H9 (cell line): ENCODE data around the gene SMIM14. TPM values are rescaled to one million over a fixed set of nuclear protein-coding genes. Genes with fewer than 3 reads are reported as not detected.

ENCODE experiments used
- DNase-seq: peaks from one replicate; pipeline ENCODE4 v3.0.0-alpha.2; 2017
- H2AFZ ChIP-seq: one replicate; pipeline ENCODE4 v1.6.1; 2013; ENCODE audit warnings: mild to moderate bottlenecking, low read length, control low read depth, moderate library complexity
- H2AK5ac ChIP-seq: 2 replicates; pipeline ENCODE4 v1.6.1; 2013; ENCODE audit warnings: low read length, control low read depth, mixed read lengths; ENCODE audit not compliant: insufficient read length
- H2BK120ac ChIP-seq: one replicate; pipeline ENCODE4 v1.6.1; 2013; ENCODE audit warnings: low read depth, mild to moderate bottlenecking, low read length, control low read depth, inconsistent platforms; ENCODE audit not compliant: poor library complexity, severe bottlenecking
- H2BK12ac ChIP-seq: 2 replicates; pipeline ENCODE4 v1.6.1; 2013; ENCODE audit warnings: low read length, control low read depth, mixed read lengths, low read depth; ENCODE audit not compliant: insufficient read length
- H2BK15ac ChIP-seq: 2 replicates; pipeline ENCODE4 v1.6.1; 2013; ENCODE audit warnings: low read depth, low read length, control low read depth
- H2BK20ac ChIP-seq: one replicate; pipeline ENCODE4 v1.6.1; 2013; ENCODE audit warnings: low read depth, mild to moderate bottlenecking, low read length, control low read depth, inconsistent platforms; ENCODE audit not compliant: poor library complexity, severe bottlenecking
- H2BK5ac ChIP-seq: 2 replicates; pipeline ENCODE4 v1.6.1; 2013; ENCODE audit warnings: low read length, control low read depth, mixed read lengths; ENCODE audit not compliant: insufficient read length
- H3K14ac ChIP-seq: 2 replicates; pipeline ENCODE4 v1.6.1; 2013; ENCODE audit warnings: low read length, control low read depth; ENCODE audit not compliant: insufficient read depth
- H3K18ac ChIP-seq: 2 replicates; pipeline ENCODE4 v1.6.1; 2013; ENCODE audit warnings: low read depth, mild to moderate bottlenecking, mixed read lengths, low read length, control low read depth; ENCODE audit not compliant: insufficient read length
- H3K23ac ChIP-seq: 2 replicates; pipeline ENCODE4 v1.6.1; 2013; ENCODE audit warnings: low read length, control low read depth, mixed read lengths, low read depth; ENCODE audit not compliant: insufficient read length
- H3K23me2 ChIP-seq: 2 replicates; pipeline ENCODE4 v1.6.1; 2013; ENCODE audit warnings: low read depth, mild to moderate bottlenecking, mixed read lengths, low read length, control low read depth; ENCODE audit not compliant: insufficient read length, poor library complexity, severe bottlenecking
- H3K27ac ChIP-seq: 2 replicates; pipeline ENCODE4 v1.5.1; 2013; ENCODE audit warnings: low read length, control low read depth, mixed read lengths, low read depth; ENCODE audit not compliant: insufficient read length
- H3K27me3 ChIP-seq: 2 replicates; pipeline ENCODE4 v1.6.1; 2013; ENCODE audit warnings: low read length, control low read depth, inconsistent platforms; ENCODE audit not compliant: insufficient read depth
- H3K4ac ChIP-seq: 2 replicates; pipeline ENCODE4 v1.6.1; 2013; ENCODE audit warnings: low read depth, mild to moderate bottlenecking, control low read depth, inconsistent platforms, low read length, moderate library complexity
- H3K4me1 ChIP-seq: 2 replicates; pipeline ENCODE4 v1.6.1; 2013; ENCODE audit warnings: low read length, control low read depth, inconsistent platforms; ENCODE audit not compliant: insufficient read depth
- H3K4me2 ChIP-seq: 2 replicates; pipeline ENCODE4 v1.6.1; 2013; ENCODE audit warnings: low read length, control low read depth, mixed read lengths; ENCODE audit not compliant: insufficient read length, insufficient read depth
- H3K56ac ChIP-seq: 2 replicates; pipeline ENCODE4 v1.6.1; 2013; ENCODE audit warnings: low read depth, mild to moderate bottlenecking, mixed read lengths, low read length, control low read depth; ENCODE audit not compliant: insufficient read length
- H3K79me1 ChIP-seq: 2 replicates; pipeline ENCODE4 v1.6.1; 2013; ENCODE audit warnings: low read depth, mild to moderate bottlenecking, moderate library complexity, low read length, control low read depth, inconsistent platforms; ENCODE audit not compliant: insufficient read depth, poor library complexity, severe bottlenecking
- H3K79me2 ChIP-seq: 2 replicates; pipeline ENCODE4 v1.6.1; 2013; ENCODE audit warnings: low read length, control low read depth, inconsistent platforms; ENCODE audit not compliant: insufficient read depth
- H3K9ac ChIP-seq: 2 replicates; pipeline ENCODE4 v1.6.1; 2013; ENCODE audit warnings: low read length, control low read depth, mixed read lengths; ENCODE audit not compliant: insufficient read length; ENCODE audit errors: extremely low read depth
- H3K9me3 ChIP-seq: one replicate; pipeline ENCODE4 v1.6.1; 2013; ENCODE audit warnings: low read depth, low read length, inconsistent platforms; ENCODE audit not compliant: control insufficient read depth
- H3T11ph ChIP-seq: one replicate; pipeline ENCODE4 v1.6.1; 2013; ENCODE audit warnings: mild to moderate bottlenecking, low read length, control low read depth, inconsistent platforms
- H4K20me1 ChIP-seq: one replicate; pipeline ENCODE4 v1.6.1; 2013; ENCODE audit not compliant: control insufficient read depth, insufficient read length, insufficient read depth
- H4K5ac ChIP-seq: 2 replicates; pipeline ENCODE4 v1.6.1; 2013; ENCODE audit warnings: low read depth, mild to moderate bottlenecking, mixed read lengths, low read length, control low read depth; ENCODE audit not compliant: insufficient read length
- H4K8ac ChIP-seq: replicated peaks from 2 replicates; pipeline ENCODE4 v1.6.1; 2013; ENCODE audit warnings: low read length, control low read depth, mixed read lengths, low read depth; ENCODE audit not compliant: insufficient read length
- H4K91ac ChIP-seq: 2 replicates; pipeline ENCODE4 v1.6.1; 2013; ENCODE audit warnings: low read depth, mild to moderate bottlenecking, moderate library complexity, mixed read lengths, low read length, control low read depth; ENCODE audit not compliant: insufficient read length
- H3K27ac Mint-ChIP-seq, 3 experiments: 2 replicates in 2 of 3; 3 replicates in 1 of 3; pipeline ENCODE4 v1.8.0; 2020 to 2021; ENCODE audit warnings: mixed read lengths in 3 of 3, mild to moderate bottlenecking in 1 of 3, moderate library complexity in 1 of 3
- H3K27me3 Mint-ChIP-seq: 2 replicates; pipeline ENCODE4 v1.8.0; 2021; ENCODE audit warnings: low read depth, mild to moderate bottlenecking, moderate library complexity, mixed read lengths
- H3K36me3 Mint-ChIP-seq, 3 experiments: 2 replicates in 2 of 3; 3 replicates in 1 of 3; pipeline ENCODE4 v1.8.0; 2020 to 2021; ENCODE audit warnings: low read depth in 3 of 3, mixed read lengths in 3 of 3; ENCODE audit not compliant: insufficient read depth in 1 of 3
- H3K4me1 Mint-ChIP-seq, 2 experiments: 2 replicates each; pipeline ENCODE4 v1.8.0; 2020; ENCODE audit warnings: mixed read lengths in 2 of 2
- H3K4me3 Mint-ChIP-seq, 2 experiments: 2 replicates in 1 of 2; 3 replicates in 1 of 2; pipeline ENCODE4 v1.8.0; 2020 to 2021; ENCODE audit warnings: mild to moderate bottlenecking in 2 of 2, mixed read lengths in 2 of 2, moderate library complexity in 1 of 2
- H3K9me3 Mint-ChIP-seq, 2 experiments: 2 replicates in 1 of 2; 3 replicates in 1 of 2; pipeline ENCODE4 v1.8.0; 2020; ENCODE audit warnings: mild to moderate bottlenecking in 2 of 2, mixed read lengths in 2 of 2, moderate library complexity in 1 of 2
- WGBS: extraction: QIAGEN DNeasy Blood & Tissue Kit; methylation state at CpG from one replicate; pipeline ENCODE4 v1.1.7; 2013; ENCODE audit warnings: missing lambda C conversion rate, low lambda C conversion rate, mixed read lengths; ENCODE audit not compliant: insufficient read length; ENCODE audit errors: extremely low coverage; 5-methylcytosine and 5-hydroxymethylcytosine counted together
- total RNA-seq: library from RNA; stranded (reverse); gene quantifications from 2 replicates; pipeline ENCODE4 v1.2.1, GENCODE V29; 2021
- TF ChIP-seq, protein P1 (sequence below): fragments of 200-600 bp; sonication (generic); conservative IDR thresholded peaks from 3 replicates; pipeline ENCODE4 v1.8.0; 2021; ENCODE audit warnings: antibody characterized with exemption, mild to moderate bottlenecking

Gene SMIM14
- total RNA-seq, 1 experiment from 2014 or later = 19.4 TPM

GRCh38 chr4:39539089-39539611 is 99.5 kb downstream of the SMIM14 start:
- H3K23ac ChIP-seq = no peak overlapping the region
- H3K9me3 Mint-ChIP-seq = peaks cover 5% of the 10 kb centered on the region in 2 experiments; a peak in 2 of 5 replicates

More at GRCh38 chr4:39539089-39539611, 99.5 kb downstream of the SMIM14 start:
- Histone ChIP-seq H3K9me3 (no peaks in the 10 kb centered on the region), H3K4ac (no peak overlapping the region), H3K4me2 (no peak overlapping the region), H3K14ac (no peak overlapping the region), H4K5ac (no peak overlapping the region), H2BK5ac (no peak overlapping the region), H3K79me1 (no peaks in the 10 kb centered on the region), H2BK12ac (no peak overlapping the region), H2BK15ac (no peak overlapping the region), H3K79me2 (no peaks in the 10 kb centered on the region), H4K20me1 (no peaks in the 10 kb centered on the region), H3K56ac (no peak overlapping the region), H3K27me3 (no peaks in the 10 kb centered on the region), H4K91ac (no peak overlapping the region), H4K8ac (no peak overlapping the region), H2AK5ac (no peak overlapping the region), H3K18ac (no peak overlapping the region), H2BK120ac (no peak overlapping the region), H3K27ac (no peak overlapping the region), H2BK20ac (no peak overlapping the region), H2AFZ (no peak overlapping the region), H3K23me2 (no peaks in the 10 kb centered on the region), H3T11ph (no peak overlapping the region), H3K9ac (no peak overlapping the region), H3K4me1 (no peaks in the 10 kb centered on the region; the same call in 1 of the 2 replicates)
- TF ChIP-seq, protein P1, sequence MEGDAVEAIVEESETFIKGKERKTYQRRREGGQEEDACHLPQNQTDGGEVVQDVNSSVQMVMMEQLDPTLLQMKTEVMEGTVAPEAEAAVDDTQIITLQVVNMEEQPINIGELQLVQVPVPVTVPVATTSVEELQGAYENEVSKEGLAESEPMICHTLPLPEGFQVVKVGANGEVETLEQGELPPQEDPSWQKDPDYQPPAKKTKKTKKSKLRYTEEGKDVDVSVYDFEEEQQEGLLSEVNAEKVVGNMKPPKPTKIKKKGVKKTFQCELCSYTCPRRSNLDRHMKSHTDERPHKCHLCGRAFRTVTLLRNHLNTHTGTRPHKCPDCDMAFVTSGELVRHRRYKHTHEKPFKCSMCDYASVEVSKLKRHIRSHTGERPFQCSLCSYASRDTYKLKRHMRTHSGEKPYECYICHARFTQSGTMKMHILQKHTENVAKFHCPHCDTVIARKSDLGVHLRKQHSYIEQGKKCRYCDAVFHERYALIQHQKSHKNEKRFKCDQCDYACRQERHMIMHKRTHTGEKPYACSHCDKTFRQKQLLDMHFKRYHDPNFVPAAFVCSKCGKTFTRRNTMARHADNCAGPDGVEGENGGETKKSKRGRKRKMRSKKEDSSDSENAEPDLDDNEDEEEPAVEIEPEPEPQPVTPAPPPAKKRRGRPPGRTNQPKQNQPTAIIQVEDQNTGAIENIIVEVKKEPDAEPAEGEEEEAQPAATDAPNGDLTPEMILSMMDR = no peak
- Mint-ChIP-seq H3K4me1 (peaks cover 15 to 17% of the 10 kb centered on the region in 2 experiments), H3K27me3 (no peaks in the 10 kb centered on the region), H3K36me3 (peaks cover 15 to 30% (median 16%) of the 10 kb centered on the region in 3 experiments), H3K4me3 (no peak overlapping the region), H3K27ac (peak overlapping the region in 2 of 3 experiments; percentile 11 to 39; a peak in 3 of 7 replicates)
- no CpG with 5 or more reads among the region's 5 CpGs for WGBS
- no peak for DNase-seq
